Astrocyte (in vitro differentiated cells and primary cell): ENCODE data around the gene DACH2. TPM values are rescaled to one million over a fixed set of nuclear protein-coding genes. Genes with fewer than 3 reads are reported as not detected.

Experiments
- DNase-seq: peaks from one replicate; pipeline ENCODE4 v3.0.0-alpha.2; 2010; ENCODE audit warnings: low read depth
- FAIRE-seq: peaks from 2 replicates; lab custom pipeline; 2011; peaks lifted over from hg19 to GRCh38; lab: Jason Lieb, UNC
- H2AFZ ChIP-seq: 2 replicates; pipeline ENCODE4 v1.6.0; 2012; ENCODE audit warnings: low read depth, low read length, inconsistent platforms
- H3K27ac ChIP-seq: 2 replicates; pipeline ENCODE4 v1.5.1; 2011; ENCODE audit warnings: low read depth, low read length, inconsistent platforms
- H3K27me3 ChIP-seq: 2 replicates; pipeline ENCODE4 v1.6.0; 2011; ENCODE audit warnings: low read length, inconsistent platforms; ENCODE audit not compliant: insufficient read depth
- H3K36me3 ChIP-seq: 2 replicates; pipeline ENCODE4 v1.5.1; 2011; ENCODE audit warnings: low read length, inconsistent platforms; ENCODE audit not compliant: insufficient read depth
- H3K4me1 ChIP-seq: 2 replicates; pipeline ENCODE4 v1.5.1; 2011; ENCODE audit warnings: low read length, inconsistent platforms; ENCODE audit not compliant: insufficient read depth
- H3K4me2 ChIP-seq: 2 replicates; pipeline ENCODE4 v1.6.0; 2012; ENCODE audit warnings: low read length, inconsistent platforms
- H3K4me3 ChIP-seq: 2 replicates; pipeline ENCODE4 v1.5.1; 2011; ENCODE audit warnings: low read depth, mild to moderate bottlenecking, low read length, inconsistent platforms; ENCODE audit not compliant: insufficient read depth
- H3K79me2 ChIP-seq: 2 replicates; pipeline ENCODE4 v1.6.0; 2012; ENCODE audit warnings: mild to moderate bottlenecking, low read length, inconsistent platforms; ENCODE audit not compliant: insufficient read depth
- H3K9ac ChIP-seq: 2 replicates; pipeline ENCODE4 v1.6.0; 2012; ENCODE audit warnings: mild to moderate bottlenecking, low read length, inconsistent platforms
- H3K9me3 ChIP-seq: 2 replicates; pipeline ENCODE4 v1.5.1; 2012; ENCODE audit warnings: low read depth, mild to moderate bottlenecking, low read length, inconsistent platforms; ENCODE audit not compliant: insufficient read depth
- H4K20me1 ChIP-seq: 2 replicates; pipeline ENCODE4 v1.6.0; 2012; ENCODE audit warnings: low read length, inconsistent platforms; ENCODE audit not compliant: insufficient read depth
- H3K27ac Mint-ChIP-seq: one replicate; pipeline ENCODE4 v1.8.0; 2021; ENCODE audit warnings: mild to moderate bottlenecking, mixed read lengths; ENCODE audit not compliant: unreplicated experiment
- H3K27me3 Mint-ChIP-seq: one replicate; pipeline ENCODE4 v1.8.0; 2021; ENCODE audit warnings: low read depth, mixed read lengths; ENCODE audit not compliant: unreplicated experiment
- H3K36me3 Mint-ChIP-seq: one replicate; pipeline ENCODE4 v1.8.0; 2021; ENCODE audit warnings: low read depth, mixed read lengths; ENCODE audit not compliant: unreplicated experiment
- H3K4me1 Mint-ChIP-seq: one replicate; pipeline ENCODE4 v1.8.0; 2021; ENCODE audit warnings: low read depth, mixed read lengths; ENCODE audit not compliant: unreplicated experiment
- H3K4me3 Mint-ChIP-seq: one replicate; pipeline ENCODE4 v1.8.0; 2021; ENCODE audit warnings: mild to moderate bottlenecking, moderate library complexity, mixed read lengths; ENCODE audit not compliant: unreplicated experiment
- H3K9me3 Mint-ChIP-seq: one replicate; pipeline ENCODE4 v1.8.0; 2021; ENCODE audit warnings: mild to moderate bottlenecking, mixed read lengths; ENCODE audit not compliant: unreplicated experiment
- CTCF ChIP-seq: IDR thresholded peaks from 2 replicates; pipeline ENCODE4 v1.5.1; 2011; ENCODE audit warnings: low read depth, mild to moderate bottlenecking, inconsistent platforms, low read length, moderate library complexity; ENCODE audit not compliant: insufficient read depth
- EZH2 ChIP-seq: IDR thresholded peaks from 2 replicates; pipeline ENCODE4 v1.6.1; 2012; ENCODE audit warnings: mild to moderate bottlenecking, low read length, inconsistent platforms; ENCODE audit not compliant: insufficient read depth
- total RNA-seq: library from RNA; stranded (reverse); gene quantifications from 2 replicates; pipeline ENCODE4 v1.2.1, GENCODE V29; 2021

Gene DACH2
- total RNA-seq, 1 donor from 2014 or later = 0.16 TPM

- Mint-ChIP-seq H3K4me3 (no peak overlapping the region), H3K9me3 (no peaks in the 10 kb centered on the region), H3K4me1 (no peaks in the 10 kb centered on the region), H3K27me3 (no peaks in the 10 kb centered on the region), H3K27ac (no peak overlapping the region), H3K36me3 (no peaks in the 10 kb centered on the region)
- Histone ChIP-seq H2AFZ (no peak overlapping the region), H3K4me3 (no peak overlapping the region), H3K36me3 (no peaks in the 10 kb centered on the region), H3K27ac (no peak overlapping the region), H3K27me3 (no peaks in the 10 kb centered on the region), H3K79me2 (no peaks in the 10 kb centered on the region), H4K20me1 (no peaks in the 10 kb centered on the region), H3K4me1 (no peaks in the 10 kb centered on the region), H3K9ac (no peak overlapping the region), H3K4me2 (no peak overlapping the region), H3K9me3 (no peaks in the 10 kb centered on the region)
- no peak for TF ChIP-seq CTCF
- no peak for TF ChIP-seq EZH2
- no peak for FAIRE-seq
- no peak for DNase-seq
Observed at GRCh38 chrX:86295293-86295692, 147.0 kb downstream of the DACH2 start.

DNA sequence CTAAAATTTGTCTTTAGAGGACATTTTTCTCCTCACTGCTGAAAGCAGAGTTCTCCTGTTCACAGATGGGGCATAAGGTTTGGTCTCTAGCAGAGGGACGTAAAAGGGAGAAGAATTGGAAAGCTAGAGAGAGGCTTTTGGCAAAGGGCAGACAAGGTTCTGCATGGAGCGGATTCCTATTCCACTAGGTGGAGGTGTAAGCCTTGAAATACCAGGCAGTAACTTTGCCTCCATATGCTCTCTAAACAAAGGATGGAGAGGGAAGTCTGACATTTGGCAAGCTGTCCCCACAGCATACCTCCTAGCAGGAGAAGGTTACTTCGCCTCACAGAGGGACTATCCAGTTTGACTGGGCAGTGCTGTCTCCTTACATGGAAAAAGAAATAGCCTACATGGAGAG, 174.7 kb downstream of the DACH2 start:
- Histone ChIP-seq H3K36me3 (no peaks in the 10 kb centered on the region), H4K20me1 (no peaks in the 10 kb centered on the region), H3K4me2 (no peak overlapping the region), H3K9ac (no peak overlapping the region), H3K9me3 (no peaks in the 10 kb centered on the region), H3K4me1 (no peaks in the 10 kb centered on the region), H3K27me3 (no peaks in the 10 kb centered on the region), H2AFZ (no peak overlapping the region), H3K4me3 (no peak overlapping the region), H3K79me2 (no peaks in the 10 kb centered on the region), H3K27ac (no peak overlapping the region)
- no peak for TF ChIP-seq EZH2
- TF ChIP-seq CTCF = no peak
- Mint-ChIP-seq H3K4me3 (no peak overlapping the region), H3K4me1 (no peaks in the 10 kb centered on the region), H3K27me3 (no peaks in the 10 kb centered on the region), H3K9me3 (peaks cover 2% of the 10 kb centered on the region), H3K27ac (no peak overlapping the region), H3K36me3 (no peaks in the 10 kb centered on the region)
- no peak for DNase-seq
- FAIRE-seq = no peak

DNA sequence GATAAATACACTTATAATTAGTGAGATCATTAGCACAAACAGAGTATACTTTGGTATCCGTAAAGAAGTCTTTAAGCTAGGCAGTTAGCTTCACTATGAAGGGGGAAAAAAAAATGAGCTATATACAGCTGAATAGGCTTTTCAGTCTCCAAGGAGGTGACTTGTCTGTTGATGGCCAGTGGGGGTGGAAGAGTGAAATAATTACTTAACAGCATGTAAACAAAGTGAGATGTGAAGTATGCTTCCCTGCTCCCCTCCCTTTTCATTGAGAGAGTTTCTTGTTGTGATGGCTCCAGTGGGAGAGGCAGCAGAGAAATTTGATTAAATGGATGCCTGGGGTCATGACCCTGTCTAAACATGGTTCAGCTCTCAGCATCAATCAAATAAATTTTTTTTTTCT, 180.9 kb downstream of the DACH2 start:
- Histone ChIP-seq H3K4me2 (no peak overlapping the region), H2AFZ (no peak overlapping the region), H4K20me1 (no peaks in the 10 kb centered on the region), H3K4me3 (no peak overlapping the region), H3K27me3 (no peaks in the 10 kb centered on the region), H3K4me1 (no peaks in the 10 kb centered on the region), H3K9ac (no peak overlapping the region), H3K79me2 (no peaks in the 10 kb centered on the region), H3K36me3 (no peaks in the 10 kb centered on the region), H3K9me3 (no peaks in the 10 kb centered on the region), H3K27ac (no peak overlapping the region)
- Mint-ChIP-seq H3K27me3 (no peaks in the 10 kb centered on the region), H3K4me1 (no peaks in the 10 kb centered on the region), H3K4me3 (no peak overlapping the region), H3K27ac (no peak overlapping the region), H3K36me3 (no peaks in the 10 kb centered on the region), H3K9me3 (no peaks in the 10 kb centered on the region)
- FAIRE-seq = no peak
- TF ChIP-seq CTCF = no peak
- no peak for TF ChIP-seq EZH2
- DNase-seq = no peak
